ENCODE data around the gene ZNF879.

GRCh38 chr5:178992291-178992895, 31.2 kb upstream of the ZNF879 start:
- TF ChIP-seq, protein P1, sequence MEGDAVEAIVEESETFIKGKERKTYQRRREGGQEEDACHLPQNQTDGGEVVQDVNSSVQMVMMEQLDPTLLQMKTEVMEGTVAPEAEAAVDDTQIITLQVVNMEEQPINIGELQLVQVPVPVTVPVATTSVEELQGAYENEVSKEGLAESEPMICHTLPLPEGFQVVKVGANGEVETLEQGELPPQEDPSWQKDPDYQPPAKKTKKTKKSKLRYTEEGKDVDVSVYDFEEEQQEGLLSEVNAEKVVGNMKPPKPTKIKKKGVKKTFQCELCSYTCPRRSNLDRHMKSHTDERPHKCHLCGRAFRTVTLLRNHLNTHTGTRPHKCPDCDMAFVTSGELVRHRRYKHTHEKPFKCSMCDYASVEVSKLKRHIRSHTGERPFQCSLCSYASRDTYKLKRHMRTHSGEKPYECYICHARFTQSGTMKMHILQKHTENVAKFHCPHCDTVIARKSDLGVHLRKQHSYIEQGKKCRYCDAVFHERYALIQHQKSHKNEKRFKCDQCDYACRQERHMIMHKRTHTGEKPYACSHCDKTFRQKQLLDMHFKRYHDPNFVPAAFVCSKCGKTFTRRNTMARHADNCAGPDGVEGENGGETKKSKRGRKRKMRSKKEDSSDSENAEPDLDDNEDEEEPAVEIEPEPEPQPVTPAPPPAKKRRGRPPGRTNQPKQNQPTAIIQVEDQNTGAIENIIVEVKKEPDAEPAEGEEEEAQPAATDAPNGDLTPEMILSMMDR (IDR thresholded peaks at IDR 0.05): no peak
- no peak for TF ChIP-seq EP300 (IDR thresholded peaks at IDR 0.05)
- no peak for TF ChIP-seq POLR2AphosphoS5 (IDR thresholded peaks at IDR 0.05)
- no peak for TF ChIP-seq POLR2A (IDR thresholded peaks at IDR 0.05)
